Activated CD4-positive, alpha-beta T cell treated with anti-CD3 and anti-CD28 coated beads, Interleukin-2, amount 50 U/mL, for 4 hours (primary cell): ENCODE measurements around the gene ZNRF1.
"Not testable (repeated sequence)": the region's sequence is repeated elsewhere in the genome, so short reads cannot be mapped to it uniquely, and the experiment has no call there.

Source experiments
- DNase-seq, 2 experiments: peaks; one replicate each; pipeline ENCODE4 v3.0.0-alpha.2; 2020

The ZNRF1 gene

DNA sequence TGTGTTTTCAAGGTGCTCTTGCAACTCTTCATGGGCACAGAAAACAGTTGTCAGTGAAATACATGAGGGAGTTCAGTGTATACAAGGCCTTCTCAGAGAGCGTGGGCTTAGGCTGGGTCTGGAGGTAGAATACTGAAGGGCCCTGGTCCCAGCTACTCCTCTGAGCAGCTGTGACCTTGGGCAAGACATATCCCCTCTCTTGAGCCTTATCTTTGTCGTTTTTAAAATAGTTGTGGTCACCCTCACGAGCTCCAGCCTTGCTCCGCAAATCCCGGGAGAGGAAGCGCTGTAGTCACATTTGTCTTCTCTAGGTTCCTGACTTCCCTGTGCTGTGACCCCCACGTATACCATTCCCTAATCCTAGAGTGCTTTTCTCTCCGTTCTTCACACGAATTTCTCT lies 3.6 kb downstream of the ZNRF1 start:
- DNase-seq, result no peak

DNA sequence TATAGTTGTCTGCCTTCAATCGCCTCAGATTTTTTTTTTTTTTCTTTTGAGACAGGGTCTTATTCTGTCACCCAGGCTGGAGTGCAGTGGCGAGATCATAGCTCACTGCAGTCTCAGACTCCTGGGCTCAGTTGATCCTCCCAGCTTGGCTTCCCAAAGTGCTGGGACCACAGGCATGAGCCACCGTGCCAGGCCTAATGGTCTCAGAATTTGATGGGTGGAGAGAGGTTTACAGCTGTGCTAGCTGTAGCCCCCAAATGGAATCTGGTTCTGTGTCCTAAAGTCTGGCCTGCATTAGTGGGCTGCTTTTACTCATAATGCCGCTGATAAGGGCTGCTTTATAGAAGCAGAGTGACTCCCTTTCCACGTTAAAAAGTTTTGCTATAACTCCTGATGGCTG lies 5.1 kb downstream of the ZNRF1 start:
- DNase-seq, result no peak

DNA sequence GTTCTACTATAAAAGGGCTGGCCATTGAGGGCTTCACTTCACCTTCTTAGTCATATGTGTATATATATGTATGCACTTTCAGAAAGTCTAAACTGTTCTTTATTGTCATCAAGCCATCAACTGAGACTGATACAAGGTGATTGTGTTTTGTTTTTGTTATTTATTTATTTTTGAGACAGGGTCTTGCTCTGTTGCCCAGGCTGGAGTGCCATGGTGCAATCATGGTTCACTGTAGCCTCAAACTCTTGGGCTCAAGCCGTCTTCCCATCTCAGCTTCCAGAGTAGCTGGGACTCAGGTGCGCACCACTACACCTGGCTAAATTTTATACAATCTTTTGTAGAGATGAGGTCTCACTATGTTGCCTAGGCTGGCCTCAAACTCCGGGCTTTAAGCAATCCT lies 5.6 kb downstream of the ZNRF1 start:
- DNase-seq, result no peak

- no peak for DNase-seq
Measured at GRCh38 chr16:75005697-75006096, 6.9 kb downstream of the ZNRF1 start.

- no peak for DNase-seq
Measured at GRCh38 chr16:75007443-75007842, 8.6 kb downstream of the ZNRF1 start.

DNA sequence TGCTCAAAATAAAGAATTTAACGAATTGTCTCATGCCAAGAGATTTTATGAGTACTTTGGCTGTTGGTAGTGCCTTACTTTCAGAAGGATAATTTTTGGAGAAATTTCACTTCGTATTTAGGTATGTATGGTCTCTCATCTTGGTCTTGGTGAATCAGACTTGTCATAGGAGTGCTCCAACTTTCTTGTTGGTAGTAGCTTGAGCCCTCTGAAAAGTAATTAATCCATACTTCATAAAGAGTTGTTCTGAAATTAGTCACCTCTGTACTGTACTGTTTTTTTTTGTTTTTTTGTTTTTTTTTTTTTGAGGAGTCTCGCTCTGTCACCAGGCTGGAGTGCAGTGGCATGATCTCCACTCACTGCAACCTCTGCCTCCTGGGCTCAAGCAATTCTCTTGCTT lies 11.6 kb downstream of the ZNRF1 start:
- no peak for DNase-seq

DNA sequence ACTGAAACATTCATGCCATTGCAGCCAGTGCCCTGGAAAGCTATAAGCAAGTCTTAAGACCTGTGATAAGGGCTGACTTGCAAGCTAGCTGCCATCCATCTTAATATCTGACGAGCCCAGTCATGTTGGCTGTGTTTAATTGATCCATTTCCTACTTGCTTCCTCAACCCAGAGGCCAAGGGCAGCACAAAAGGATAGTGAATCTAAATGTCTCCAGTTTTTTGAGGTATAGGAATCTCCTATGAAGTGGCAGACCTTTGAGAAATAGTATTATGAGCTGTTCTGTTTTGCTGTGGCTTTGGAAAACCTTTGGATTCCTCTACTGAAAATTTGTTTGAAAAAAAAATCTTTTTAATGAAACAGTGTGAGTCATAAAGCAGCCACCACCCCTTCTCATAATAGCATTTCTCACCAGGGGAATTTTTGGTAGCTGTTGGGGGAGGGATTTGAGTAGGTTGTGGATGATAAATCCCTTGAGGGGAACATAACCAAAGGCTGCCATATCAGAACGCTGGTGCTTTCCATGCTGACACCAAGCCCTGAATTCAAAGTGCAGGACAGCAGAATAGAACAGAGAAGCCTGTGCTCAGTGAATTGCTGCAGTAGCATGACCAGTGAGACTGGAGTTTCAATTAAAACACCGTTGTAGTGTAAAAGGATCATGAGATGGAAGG lies 12.9 kb downstream of the ZNRF1 start:
- peak; percentile 31 to 39 for DNase-seq

- DNase-seq, result no peak
Measured at GRCh38 chr16:75012380-75013081, 13.7 kb downstream of the ZNRF1 start.

DNA sequence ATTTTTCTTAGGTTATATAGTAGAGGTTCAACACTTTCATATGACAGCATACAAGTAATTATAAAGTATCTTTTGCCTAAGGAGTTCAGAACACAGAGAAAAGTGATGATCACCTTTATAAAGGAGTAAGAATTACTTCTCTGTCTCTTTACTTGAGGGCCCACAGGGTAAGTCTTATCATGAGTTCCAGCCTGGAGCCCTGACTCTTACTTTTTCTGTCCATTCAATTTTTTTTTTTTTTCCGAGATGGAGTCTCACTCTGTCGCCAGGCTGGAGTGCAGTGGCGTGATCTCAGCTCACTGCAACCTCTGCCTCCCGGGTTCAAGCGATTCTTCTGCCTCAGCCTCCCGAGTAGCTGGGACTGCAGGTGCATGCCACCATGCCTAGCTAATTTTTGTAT lies 14.3 kb downstream of the ZNRF1 start:
- DNase-seq, result not testable (repeated sequence)

DNA sequence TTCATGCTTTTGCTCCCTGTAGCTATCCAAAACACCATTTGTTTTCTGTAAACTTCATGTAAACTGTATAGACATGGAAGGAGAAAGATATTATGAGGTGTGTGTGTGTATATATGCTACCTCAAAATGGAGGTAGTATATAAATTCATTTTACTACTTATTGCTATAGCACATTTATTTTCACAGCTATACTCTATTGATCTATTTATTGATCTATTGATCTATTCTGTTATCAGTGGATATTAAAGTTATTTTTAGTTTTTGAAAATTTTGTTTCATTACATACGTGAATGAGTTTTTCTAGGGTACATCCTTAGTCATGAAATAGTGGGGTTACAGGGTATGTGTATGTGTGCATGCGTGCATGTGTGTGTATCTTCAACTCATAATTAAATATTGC lies 15.5 kb downstream of the ZNRF1 start:
- DNase-seq, result no peak

DNA sequence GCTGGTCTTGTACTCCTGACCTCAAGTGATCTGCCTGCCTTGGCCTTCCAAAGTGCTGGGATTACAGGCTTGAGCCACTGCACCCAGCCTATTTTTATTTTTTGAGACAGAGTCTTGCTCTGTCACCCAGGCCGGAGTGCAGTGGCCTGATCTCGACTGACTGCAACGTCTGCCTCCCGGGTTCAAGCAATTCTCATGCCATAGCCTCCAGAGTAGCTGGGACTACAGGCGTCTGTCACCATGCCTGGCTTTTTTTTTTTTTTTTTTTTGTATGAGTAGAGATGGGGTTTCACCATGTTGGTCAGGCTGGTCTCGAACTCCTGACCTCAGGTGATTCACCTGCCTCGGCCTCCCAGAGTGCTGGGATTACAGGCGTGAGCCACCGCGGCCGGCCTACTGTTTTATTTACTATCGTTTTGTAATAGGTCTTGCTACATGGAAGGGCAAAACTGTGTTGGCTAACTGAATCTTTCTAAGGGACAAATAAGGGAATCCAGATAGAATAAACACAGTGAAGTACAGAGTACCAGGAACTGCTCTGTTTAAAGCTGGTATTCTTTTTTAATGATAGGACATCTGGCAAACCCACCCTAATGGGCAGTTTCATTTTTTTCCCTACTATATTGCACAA lies 17.7 kb downstream of the ZNRF1 start:
- DNase-seq, result not testable (repeated sequence)

GRCh38 chr16:75017670-75018525 lies 19.1 kb downstream of the ZNRF1 start:
- no peak for DNase-seq

DNA sequence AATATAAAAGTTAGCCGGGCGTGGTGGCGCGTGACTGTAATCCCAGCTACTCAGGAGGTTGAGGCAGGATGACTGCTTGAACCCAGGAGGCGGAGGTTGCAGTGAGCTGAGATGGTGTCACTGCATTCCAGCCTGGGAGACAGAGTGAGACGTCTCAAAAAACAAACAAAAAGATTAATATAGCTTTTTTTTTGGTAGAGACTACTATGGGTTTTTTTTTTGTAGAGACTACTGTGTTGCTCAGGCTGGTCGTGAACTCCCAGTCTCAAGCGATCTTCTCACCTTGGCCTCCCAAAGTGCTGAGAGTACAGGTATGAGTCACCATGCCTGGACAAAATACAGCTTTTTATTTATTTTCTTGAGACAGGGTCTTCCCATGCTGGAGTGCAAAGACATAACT lies 20.2 kb downstream of the ZNRF1 start:
- no peak for DNase-seq

GRCh38 chr16:75019586-75019985 lies 20.8 kb downstream of the ZNRF1 start:
- DNase-seq, result no peak

DNA sequence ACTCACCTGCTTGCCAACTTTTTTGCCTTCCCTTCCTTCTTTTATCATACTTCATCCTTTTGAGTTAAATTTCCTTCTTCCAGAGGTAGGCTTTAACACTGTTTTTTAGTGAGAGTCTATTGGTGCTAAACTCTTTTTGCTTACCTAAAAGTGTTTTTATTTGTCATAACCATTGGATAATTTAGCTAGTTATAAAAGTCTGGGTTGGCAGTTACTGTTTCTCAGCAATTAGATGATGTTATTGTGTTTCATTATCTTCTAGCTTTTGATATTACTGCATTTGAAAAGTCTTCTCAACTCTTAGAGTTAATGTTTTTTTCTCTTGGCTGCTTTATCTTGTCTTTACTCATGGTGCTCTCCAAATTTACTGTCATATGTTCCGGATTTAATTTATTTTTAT lies 22.6 kb downstream of the ZNRF1 start:
- no peak for DNase-seq

- no peak for DNase-seq
Measured at GRCh38 chr16:75022567-75022966, 23.7 kb downstream of the ZNRF1 start.

DNA sequence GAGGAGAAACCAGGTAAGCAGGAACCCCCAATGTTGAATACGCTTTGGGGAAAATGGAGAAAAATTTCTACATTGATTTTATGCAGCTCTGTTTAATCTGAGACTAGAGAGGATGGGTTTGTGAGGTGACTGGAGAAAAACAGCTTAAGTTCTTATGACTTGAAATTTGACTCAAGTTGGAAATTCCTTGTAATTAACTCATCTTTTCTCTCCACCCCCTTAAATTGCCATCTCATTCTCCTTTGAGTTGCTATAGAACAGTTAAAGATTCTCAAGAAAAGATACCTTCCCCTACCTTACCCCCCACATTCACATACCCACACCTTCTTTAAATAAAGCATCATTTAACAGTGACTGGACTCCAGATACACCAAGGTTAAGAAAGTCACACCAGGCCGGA lies 24.2 kb downstream of the ZNRF1 start:
- DNase-seq, result no peak

DNA sequence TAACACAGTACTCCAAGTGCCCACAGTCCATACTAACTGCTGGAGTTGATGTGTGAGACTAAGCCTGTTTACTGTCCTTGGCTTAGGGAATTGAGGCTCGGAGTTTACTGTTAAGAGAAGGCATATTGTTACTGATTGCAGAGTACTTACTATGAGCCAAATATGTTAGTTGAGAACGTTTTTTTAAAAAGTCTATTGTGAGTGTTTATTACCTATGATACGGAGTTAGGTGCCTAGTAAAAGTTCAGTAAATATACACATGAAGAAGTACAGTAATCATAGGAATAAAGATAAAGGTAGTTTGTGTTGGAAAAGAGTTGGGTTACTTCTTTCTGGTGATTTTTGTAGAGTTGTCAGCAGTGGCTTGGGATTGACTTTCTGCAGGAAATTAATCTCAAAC lies 25.4 kb downstream of the ZNRF1 start:
- no peak for DNase-seq

- DNase-seq, result no peak
Measured at GRCh38 chr16:75024594-75024993, 25.8 kb downstream of the ZNRF1 start.

DNA sequence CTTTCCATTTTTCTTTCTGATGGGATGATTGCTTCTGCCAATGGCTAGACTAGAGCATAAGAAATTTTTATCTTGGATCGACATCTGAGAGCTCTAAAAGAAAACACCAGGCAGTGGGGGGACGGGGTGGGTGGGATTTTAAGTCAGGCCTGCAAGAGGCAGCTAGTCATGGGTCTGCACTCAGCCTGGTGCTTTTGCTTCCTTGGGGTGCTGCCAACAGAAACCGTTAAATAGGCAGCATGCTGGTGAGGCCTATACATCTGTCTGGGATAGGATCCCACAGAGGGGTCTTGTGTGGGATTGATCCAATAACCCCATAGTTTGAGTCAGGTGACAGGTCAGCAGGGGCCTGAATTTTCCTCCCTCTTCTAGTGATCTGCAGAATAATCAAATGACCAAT lies 26.9 kb downstream of the ZNRF1 start:
- no peak for DNase-seq

DNA sequence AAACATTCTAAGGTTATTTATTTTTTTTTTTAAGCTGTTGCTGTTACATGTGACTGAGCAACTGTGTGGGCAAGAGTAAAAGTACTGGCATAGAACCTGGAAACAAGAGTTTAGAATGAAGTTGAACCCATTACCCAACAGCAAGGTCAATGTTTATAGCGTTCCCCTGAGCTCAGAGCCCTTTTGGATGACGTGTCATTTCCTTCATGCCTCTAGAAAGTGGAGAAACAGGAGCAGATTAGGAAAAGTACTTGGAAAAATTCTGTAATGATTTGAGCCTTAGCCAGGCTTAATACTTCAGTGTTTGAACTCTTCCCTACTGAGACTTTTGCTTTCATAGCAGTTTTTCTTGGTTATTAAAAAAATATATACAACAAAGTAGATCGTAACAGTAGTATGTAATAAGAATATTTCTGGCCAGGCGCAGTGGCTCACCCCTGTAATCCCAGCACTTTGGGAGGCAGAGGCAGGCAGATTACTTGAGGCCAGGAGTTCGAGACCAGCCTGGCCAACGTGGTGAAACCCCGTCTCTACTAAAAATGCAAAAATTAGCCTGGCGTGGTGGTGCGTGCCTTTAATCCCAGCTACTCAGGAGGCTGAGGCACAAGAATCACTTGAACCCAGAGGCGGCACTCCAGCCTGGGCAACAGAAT lies 27.5 kb downstream of the ZNRF1 start:
- DNase-seq, result not testable (repeated sequence)

DNA sequence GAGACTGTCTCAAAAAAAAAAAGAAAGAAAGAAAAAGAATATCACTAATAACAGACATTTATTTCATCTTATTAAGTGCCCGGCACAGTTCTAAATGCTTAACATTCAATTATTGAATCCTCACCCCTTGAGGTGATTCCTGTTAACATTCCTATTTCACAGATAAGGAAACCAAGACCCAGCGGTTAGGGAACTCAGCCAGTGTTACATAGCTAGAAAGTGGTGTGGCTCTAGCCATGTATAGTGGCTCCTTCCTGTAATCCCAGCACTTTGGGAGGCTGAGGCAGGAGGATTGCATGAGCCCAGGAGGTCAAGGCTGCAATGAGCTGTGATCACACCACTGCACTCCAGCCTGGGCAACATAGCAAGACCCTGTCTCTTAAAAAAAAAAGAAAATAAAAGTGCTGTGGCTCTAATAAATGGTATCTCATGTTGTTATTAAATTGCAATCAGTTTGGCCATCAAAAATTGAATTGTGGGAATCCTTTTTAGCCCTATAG lies 28.1 kb downstream of the ZNRF1 start:
- DNase-seq, result no peak
